Measurements from ENCODE around the gene CYP4F8.
A peak's percentile ranks its signal among the peaks of the same experiment; 100 is the strongest.

DNA sequence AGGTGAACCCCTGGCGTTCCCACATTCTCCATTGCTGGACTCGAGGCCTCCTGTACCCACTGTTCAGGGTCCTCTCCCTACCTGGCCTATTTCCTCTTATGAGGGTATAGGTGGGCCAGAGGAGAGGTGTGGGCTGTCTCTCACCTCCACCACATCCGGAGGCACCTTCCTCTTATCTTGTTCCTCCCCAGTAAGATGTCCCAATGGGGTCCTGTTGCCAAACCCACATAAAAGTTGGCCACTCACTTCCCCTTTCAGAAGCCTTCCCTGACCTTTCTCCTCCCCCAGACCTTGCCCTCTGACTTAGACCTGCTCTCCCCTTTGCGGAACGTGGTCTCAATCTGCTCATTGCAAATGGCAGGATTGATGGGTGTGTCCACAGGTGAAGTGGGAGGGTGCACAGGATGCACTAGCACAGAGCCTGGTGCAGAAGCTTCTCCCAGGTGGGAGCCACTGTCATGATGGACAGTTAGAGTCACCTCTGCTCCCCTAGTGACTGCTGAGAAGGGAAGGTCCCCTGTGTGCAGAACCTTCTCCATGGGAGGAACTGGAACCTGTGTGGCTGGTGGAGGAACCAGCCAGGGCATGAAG lies 27.0 kb downstream of the CYP4F8 start:
- peak; percentile 98 for TF ChIP-seq SPI1 (IDR thresholded peaks at IDR 0.05; ENCODE audit: borderline replicate concordance, low read depth)
- TF ChIP-seq, protein P1, sequence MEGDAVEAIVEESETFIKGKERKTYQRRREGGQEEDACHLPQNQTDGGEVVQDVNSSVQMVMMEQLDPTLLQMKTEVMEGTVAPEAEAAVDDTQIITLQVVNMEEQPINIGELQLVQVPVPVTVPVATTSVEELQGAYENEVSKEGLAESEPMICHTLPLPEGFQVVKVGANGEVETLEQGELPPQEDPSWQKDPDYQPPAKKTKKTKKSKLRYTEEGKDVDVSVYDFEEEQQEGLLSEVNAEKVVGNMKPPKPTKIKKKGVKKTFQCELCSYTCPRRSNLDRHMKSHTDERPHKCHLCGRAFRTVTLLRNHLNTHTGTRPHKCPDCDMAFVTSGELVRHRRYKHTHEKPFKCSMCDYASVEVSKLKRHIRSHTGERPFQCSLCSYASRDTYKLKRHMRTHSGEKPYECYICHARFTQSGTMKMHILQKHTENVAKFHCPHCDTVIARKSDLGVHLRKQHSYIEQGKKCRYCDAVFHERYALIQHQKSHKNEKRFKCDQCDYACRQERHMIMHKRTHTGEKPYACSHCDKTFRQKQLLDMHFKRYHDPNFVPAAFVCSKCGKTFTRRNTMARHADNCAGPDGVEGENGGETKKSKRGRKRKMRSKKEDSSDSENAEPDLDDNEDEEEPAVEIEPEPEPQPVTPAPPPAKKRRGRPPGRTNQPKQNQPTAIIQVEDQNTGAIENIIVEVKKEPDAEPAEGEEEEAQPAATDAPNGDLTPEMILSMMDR (IDR thresholded peaks at IDR 0.05; ENCODE audit: insufficient read depth, low read length), result no peak
- peak; percentile 87 for TF ChIP-seq POLR2AphosphoS5 (IDR thresholded peaks at IDR 0.05; ENCODE audit: low read depth)
- TF ChIP-seq, protein P2, sequence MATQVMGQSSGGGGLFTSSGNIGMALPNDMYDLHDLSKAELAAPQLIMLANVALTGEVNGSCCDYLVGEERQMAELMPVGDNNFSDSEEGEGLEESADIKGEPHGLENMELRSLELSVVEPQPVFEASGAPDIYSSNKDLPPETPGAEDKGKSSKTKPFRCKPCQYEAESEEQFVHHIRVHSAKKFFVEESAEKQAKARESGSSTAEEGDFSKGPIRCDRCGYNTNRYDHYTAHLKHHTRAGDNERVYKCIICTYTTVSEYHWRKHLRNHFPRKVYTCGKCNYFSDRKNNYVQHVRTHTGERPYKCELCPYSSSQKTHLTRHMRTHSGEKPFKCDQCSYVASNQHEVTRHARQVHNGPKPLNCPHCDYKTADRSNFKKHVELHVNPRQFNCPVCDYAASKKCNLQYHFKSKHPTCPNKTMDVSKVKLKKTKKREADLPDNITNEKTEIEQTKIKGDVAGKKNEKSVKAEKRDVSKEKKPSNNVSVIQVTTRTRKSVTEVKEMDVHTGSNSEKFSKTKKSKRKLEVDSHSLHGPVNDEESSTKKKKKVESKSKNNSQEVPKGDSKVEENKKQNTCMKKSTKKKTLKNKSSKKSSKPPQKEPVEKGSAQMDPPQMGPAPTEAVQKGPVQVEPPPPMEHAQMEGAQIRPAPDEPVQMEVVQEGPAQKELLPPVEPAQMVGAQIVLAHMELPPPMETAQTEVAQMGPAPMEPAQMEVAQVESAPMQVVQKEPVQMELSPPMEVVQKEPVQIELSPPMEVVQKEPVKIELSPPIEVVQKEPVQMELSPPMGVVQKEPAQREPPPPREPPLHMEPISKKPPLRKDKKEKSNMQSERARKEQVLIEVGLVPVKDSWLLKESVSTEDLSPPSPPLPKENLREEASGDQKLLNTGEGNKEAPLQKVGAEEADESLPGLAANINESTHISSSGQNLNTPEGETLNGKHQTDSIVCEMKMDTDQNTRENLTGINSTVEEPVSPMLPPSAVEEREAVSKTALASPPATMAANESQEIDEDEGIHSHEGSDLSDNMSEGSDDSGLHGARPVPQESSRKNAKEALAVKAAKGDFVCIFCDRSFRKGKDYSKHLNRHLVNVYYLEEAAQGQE (IDR thresholded peaks at IDR 0.05; ENCODE audit: insufficient replicate concordance, low read depth), result no peak

Data from HL-60 (cell line).